Uterus (tissue), 2 donors: ENCODE measurements around the gene FBN1.

ENCODE experiments used
- CTCF ChIP-seq, 4 experiments: fragments of 200-600 bp in 2 of 4; fragments of 450-650 bp in 2 of 4; sonication (generic) in 2 of 4; IDR thresholded peaks; one replicate each; pipeline ENCODE4 v1.5.1; 2016 to 2019; ENCODE audit warnings: antibody characterized with exemption in 4 of 4, mild to moderate bottlenecking in 2 of 4, moderate library complexity in 1 of 4
- POLR2A ChIP-seq, 2 donors: fragments of 450-650 bp; IDR thresholded peaks; one replicate each; pipeline ENCODE4 v1.6.1; 2016; ENCODE audit warnings: antibody characterized with exemption in 2 of 2, mild to moderate bottlenecking in 1 of 2, moderate library complexity in 1 of 2

GRCh38 chr15:48625126-48625525 is 20.4 kb downstream of the FBN1 start:
- no peak for TF ChIP-seq POLR2A (IDR thresholded peaks at IDR 0.05)
- TF ChIP-seq CTCF (IDR thresholded peaks at IDR 0.05): no peak
